ENCODE results near the gene ARAP1.
A peak's percentile ranks its signal among the peaks of the same experiment; 100 is the strongest.

ARAP1 gene

DNA sequence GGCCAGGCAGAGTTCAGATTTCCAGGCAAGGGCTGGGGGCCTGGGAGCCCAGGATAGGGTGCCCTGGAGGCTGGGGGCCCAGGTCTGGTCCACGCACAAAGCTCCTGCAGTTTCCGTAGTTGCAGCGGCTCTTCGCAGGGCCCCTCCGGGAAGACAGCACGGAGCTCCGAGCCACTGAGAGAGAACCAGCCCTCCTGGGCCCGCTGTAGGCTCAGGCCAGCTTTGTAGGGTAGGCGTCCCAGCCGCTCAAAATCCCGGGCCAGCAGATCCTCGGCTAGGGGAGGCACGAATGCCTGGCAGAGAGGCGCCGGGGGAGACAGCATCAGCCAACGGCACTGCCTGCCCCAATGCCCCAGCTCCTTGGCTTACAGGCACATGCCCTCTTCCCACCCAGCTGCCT, 54.4 kb downstream of the ARAP1 start:
- Histone ChIP-seq H3K4me1 (ENCODE audit: control insufficient read depth, insufficient read depth, low read depth, low read length) (peaks cover 15% of the 10 kb centered on the region), H3K23ac (ENCODE audit: low read length in 2 of 2) (no peak overlapping the region), H3K79me1 (replicated peaks; ENCODE audit: low read length, poor library complexity, severe bottlenecking) (peaks cover 21% of the 10 kb centered on the region), H3K14ac (ENCODE audit: low read length in 2 of 2) (no peak overlapping the region), H4K91ac (ENCODE audit: low read length) (no peak overlapping the region), H2BK15ac (ENCODE audit: low read depth, poor library complexity, severe bottlenecking) (peak overlapping the region; percentile 7), H2AK5ac (ENCODE audit: low read length, severe bottlenecking) (no peak overlapping the region), H3K18ac (ENCODE audit: low read depth in 1 of 2, low read length in 2 of 2) (no peak overlapping the region), H3K4me2 (ENCODE audit: low read length, poor library complexity, severe bottlenecking) (no peak overlapping the region), H2BK120ac (ENCODE audit: low read depth, low read length) (no peak overlapping the region), H2AFZ (ENCODE audit: low read depth, low read length) (no peak overlapping the region), H3K36me3 (ENCODE audit: control insufficient read depth in 1 of 2, insufficient read depth in 2 of 2, low read depth in 1 of 2, low read length in 2 of 2) (peaks cover 91 to 97% of the 10 kb centered on the region in 2 experiments), H2BK12ac (ENCODE audit: low read length in 2 of 2) (no peak overlapping the region), H2BK5ac (ENCODE audit: low read depth, low read length, poor library complexity, severe bottlenecking) (no peak overlapping the region), H3K9me3 (ENCODE audit: control insufficient read depth, low read length) (no peaks in the 10 kb centered on the region), H3K27ac (ENCODE audit: low read length, poor library complexity, severe bottlenecking) (no peak overlapping the region), H3K27me3 (ENCODE audit: control insufficient read depth in 1 of 2, insufficient read depth in 1 of 2, low read length in 2 of 2) (no peaks in the 10 kb centered on the region), H4K8ac (ENCODE audit: low read length) (no peak overlapping the region), H3K9ac (ENCODE audit: low read length) (no peak overlapping the region), H3K4me3 (ENCODE audit: insufficient read depth in 1 of 2, low read depth in 1 of 2, low read length in 2 of 2) (no peak overlapping the region), H3K4ac (ENCODE audit: low read depth in 1 of 2, low read length in 2 of 2) (no peak overlapping the region)
- no peak for DNase-seq
- 92% methylated on average over 16 of the region's 16 CpGs for WGBS

DNA sequence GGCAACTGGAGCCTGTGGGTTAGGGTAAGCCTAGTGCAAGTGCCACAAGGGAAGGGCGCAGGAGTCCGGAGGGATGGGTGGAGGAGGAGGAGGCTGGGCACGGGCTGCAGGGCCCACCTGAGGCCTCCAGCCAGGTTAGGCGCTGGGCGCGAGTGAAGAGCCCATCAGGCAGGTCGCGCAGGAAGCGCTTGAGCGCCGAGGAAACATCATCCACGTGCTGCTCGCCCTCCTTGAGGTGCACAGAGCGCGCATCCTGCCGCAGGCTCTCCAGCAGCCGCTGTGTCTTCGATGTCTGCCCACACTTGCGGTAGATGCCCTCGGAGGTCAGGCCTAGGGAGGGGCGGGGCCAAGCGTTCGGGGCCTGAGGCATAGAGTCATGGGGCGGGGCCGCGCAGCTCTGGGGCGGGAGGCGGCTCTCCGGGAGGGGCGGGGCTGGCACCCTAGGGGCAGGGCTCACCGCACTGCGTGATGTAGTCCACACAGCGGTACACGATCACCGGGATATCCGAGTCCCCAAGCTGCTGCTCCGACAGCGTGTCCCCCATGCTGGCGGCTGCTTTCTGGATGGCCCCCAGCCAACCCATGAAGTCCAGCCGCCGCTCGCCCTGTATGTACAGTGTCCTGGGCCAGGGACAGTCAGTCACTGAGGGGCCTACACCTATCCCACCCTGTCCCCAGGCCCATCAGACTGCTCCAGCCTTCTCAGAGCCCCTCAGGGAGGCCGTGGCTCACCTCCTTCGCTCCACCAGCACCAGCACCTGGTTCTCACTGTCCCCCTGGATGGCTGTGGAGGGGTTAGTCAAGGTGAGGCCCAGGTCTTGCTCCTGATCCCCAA, 55.1 kb downstream of the ARAP1 start:
- H4K8ac ChIP-seq (ENCODE audit: low read length) = no peak overlapping the region
- H3K9me3 ChIP-seq (ENCODE audit: control insufficient read depth, low read length) = no peaks in the 10 kb centered on the region
- peaks cover 95 to 97% of the 10 kb centered on the region in 2 experiments for H3K36me3 ChIP-seq (ENCODE audit: control insufficient read depth in 1 of 2, insufficient read depth in 2 of 2, low read depth in 1 of 2, low read length in 2 of 2)
- peak overlapping the region; percentile 29 for H3K9ac ChIP-seq (ENCODE audit: low read length)
- no peak overlapping the region for H2BK120ac ChIP-seq (ENCODE audit: low read depth, low read length)
- no peaks in the 10 kb centered on the region for H3K27me3 ChIP-seq (ENCODE audit: control insufficient read depth in 1 of 2, insufficient read depth in 1 of 2, low read length in 2 of 2)
- H3K4me3 ChIP-seq (ENCODE audit: insufficient read depth in 1 of 2, low read depth in 1 of 2, low read length in 2 of 2) = no peak overlapping the region
- H3K14ac ChIP-seq (ENCODE audit: low read length in 2 of 2) = no peak overlapping the region
- no peak overlapping the region for H2BK12ac ChIP-seq (ENCODE audit: low read length in 2 of 2)
- no peak overlapping the region for H2AK5ac ChIP-seq (ENCODE audit: low read length, severe bottlenecking)
- H3K79me1 ChIP-seq (replicated peaks; ENCODE audit: low read length, poor library complexity, severe bottlenecking) = peaks cover 18% of the 10 kb centered on the region
- no peak for DNase-seq
- H3K23ac ChIP-seq (ENCODE audit: low read length in 2 of 2) = no peak overlapping the region
- no peak overlapping the region for H3K4me2 ChIP-seq (ENCODE audit: low read length, poor library complexity, severe bottlenecking)
- no peak overlapping the region for H3K27ac ChIP-seq (ENCODE audit: low read length, poor library complexity, severe bottlenecking)
- H3K4ac ChIP-seq (ENCODE audit: low read depth in 1 of 2, low read length in 2 of 2) = no peak overlapping the region
- H4K91ac ChIP-seq (ENCODE audit: low read length) = no peak overlapping the region
- H3K4me1 ChIP-seq (ENCODE audit: control insufficient read depth, insufficient read depth, low read depth, low read length) = peaks cover 9% of the 10 kb centered on the region
- H2AFZ ChIP-seq (ENCODE audit: low read depth, low read length) = no peak overlapping the region
- WGBS = 82% methylated on average over 42 of the region's 44 CpGs
- no peak overlapping the region for H3K18ac ChIP-seq (ENCODE audit: low read depth in 1 of 2, low read length in 2 of 2)
- no peak overlapping the region for H2BK15ac ChIP-seq (ENCODE audit: low read depth, poor library complexity, severe bottlenecking)
- H2BK5ac ChIP-seq (ENCODE audit: low read depth, low read length, poor library complexity, severe bottlenecking) = no peak overlapping the region

DNA sequence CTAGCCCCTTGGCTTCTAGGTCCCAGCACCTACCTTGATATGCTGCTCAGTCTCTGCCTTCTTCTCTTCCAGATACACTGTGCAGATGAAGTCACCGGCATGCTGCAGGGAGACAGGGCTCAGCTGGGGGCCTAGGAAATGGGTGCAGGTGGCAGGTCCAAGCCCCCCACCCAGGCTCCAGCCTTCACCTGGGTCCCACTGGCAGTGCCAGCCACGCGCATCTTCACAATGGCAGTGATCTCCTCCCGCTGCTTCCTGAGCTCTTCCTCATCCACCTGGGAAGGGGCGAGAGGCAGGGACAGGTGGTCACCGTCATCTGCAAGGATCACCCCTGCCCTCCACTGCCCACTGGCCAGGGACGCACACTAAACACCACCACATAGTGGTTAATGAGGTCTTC, 56.9 kb downstream of the ARAP1 start:
- no peak for DNase-seq
- Histone ChIP-seq H2BK12ac (ENCODE audit: low read length in 2 of 2) (no peak overlapping the region), H3K79me1 (replicated peaks; ENCODE audit: low read length, poor library complexity, severe bottlenecking) (peaks cover 14% of the 10 kb centered on the region), H3K14ac (ENCODE audit: low read length in 2 of 2) (no peak overlapping the region), H3K4me2 (ENCODE audit: low read length, poor library complexity, severe bottlenecking) (no peak overlapping the region), H3K4me1 (ENCODE audit: control insufficient read depth, insufficient read depth, low read depth, low read length) (peaks cover 8% of the 10 kb centered on the region), H2AFZ (ENCODE audit: low read depth, low read length) (no peak overlapping the region), H3K9me3 (ENCODE audit: control insufficient read depth, low read length) (no peaks in the 10 kb centered on the region), H3K9ac (ENCODE audit: low read length) (no peak overlapping the region), H2BK15ac (ENCODE audit: low read depth, poor library complexity, severe bottlenecking) (no peak overlapping the region), H3K27me3 (ENCODE audit: control insufficient read depth in 1 of 2, insufficient read depth in 1 of 2, low read length in 2 of 2) (no peaks in the 10 kb centered on the region), H2BK5ac (ENCODE audit: low read depth, low read length, poor library complexity, severe bottlenecking) (no peak overlapping the region), H3K4me3 (ENCODE audit: insufficient read depth in 1 of 2, low read depth in 1 of 2, low read length in 2 of 2) (no peak overlapping the region), H3K36me3 (ENCODE audit: control insufficient read depth in 1 of 2, insufficient read depth in 2 of 2, low read depth in 1 of 2, low read length in 2 of 2) (peaks cover 97 to 98% of the 10 kb centered on the region in 2 experiments), H2AK5ac (ENCODE audit: low read length, severe bottlenecking) (no peak overlapping the region), H3K27ac (ENCODE audit: low read length, poor library complexity, severe bottlenecking) (no peak overlapping the region), H3K18ac (ENCODE audit: low read depth in 1 of 2, low read length in 2 of 2) (no peak overlapping the region), H2BK120ac (ENCODE audit: low read depth, low read length) (no peak overlapping the region), H4K8ac (ENCODE audit: low read length) (no peak overlapping the region), H3K4ac (ENCODE audit: low read depth in 1 of 2, low read length in 2 of 2) (no peak overlapping the region), H3K23ac (ENCODE audit: low read length in 2 of 2) (no peak overlapping the region), H4K91ac (ENCODE audit: low read length) (no peak overlapping the region)
- WGBS = 98% methylated on average over 7 of the region's 7 CpGs

DNA sequence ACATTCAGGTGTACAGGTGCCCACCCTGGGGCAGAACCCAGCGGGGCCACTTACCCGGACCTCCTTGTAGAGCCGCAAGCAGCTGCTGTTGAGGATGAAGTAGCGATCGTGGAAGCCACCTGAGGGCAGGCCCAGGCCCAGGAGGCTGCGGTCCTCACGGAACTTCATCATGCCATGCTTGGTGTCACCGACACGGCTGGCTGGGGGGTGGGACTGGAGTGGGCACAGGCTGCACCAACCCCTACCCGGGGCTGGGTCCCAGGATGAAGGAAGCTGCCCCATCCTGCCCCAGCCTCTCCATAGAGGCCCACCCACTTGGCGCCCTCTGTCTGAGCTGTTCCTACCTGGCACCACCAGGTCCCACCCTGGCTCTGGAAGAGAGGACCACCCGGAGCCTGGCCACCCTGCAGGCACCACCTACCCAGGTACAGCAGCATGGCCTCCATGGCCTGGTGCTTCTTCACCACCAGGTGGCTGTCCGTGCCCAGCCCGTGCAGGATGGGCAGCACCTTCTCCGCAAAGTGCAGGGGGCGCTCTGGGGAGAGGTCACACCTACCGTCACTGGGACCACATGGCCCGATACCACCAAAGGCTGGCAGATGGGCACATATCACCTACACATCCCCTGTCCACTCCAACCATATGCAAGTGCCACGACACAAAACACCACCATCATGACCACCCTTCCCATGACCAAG, 58.8 kb downstream of the ARAP1 start:
- Histone ChIP-seq H3K4me3 (ENCODE audit: insufficient read depth in 1 of 2, low read depth in 1 of 2, low read length in 2 of 2) (no peak overlapping the region), H3K27ac (ENCODE audit: low read length, poor library complexity, severe bottlenecking) (no peak overlapping the region), H2AK5ac (ENCODE audit: low read length, severe bottlenecking) (no peak overlapping the region), H3K4ac (ENCODE audit: low read depth in 1 of 2, low read length in 2 of 2) (no peak overlapping the region), H3K36me3 (ENCODE audit: control insufficient read depth in 1 of 2, insufficient read depth in 2 of 2, low read depth in 1 of 2, low read length in 2 of 2) (peaks cover 96 to 98% of the 10 kb centered on the region in 2 experiments), H2BK120ac (ENCODE audit: low read depth, low read length) (no peak overlapping the region), H3K9me3 (ENCODE audit: control insufficient read depth, low read length) (no peaks in the 10 kb centered on the region), H2BK15ac (ENCODE audit: low read depth, poor library complexity, severe bottlenecking) (no peak overlapping the region), H3K23ac (ENCODE audit: low read length in 2 of 2) (no peak overlapping the region), H3K79me1 (replicated peaks; ENCODE audit: low read length, poor library complexity, severe bottlenecking) (peaks cover 8% of the 10 kb centered on the region), H3K4me2 (ENCODE audit: low read length, poor library complexity, severe bottlenecking) (no peak overlapping the region), H3K4me1 (ENCODE audit: control insufficient read depth, insufficient read depth, low read depth, low read length) (peaks cover 4% of the 10 kb centered on the region), H2AFZ (ENCODE audit: low read depth, low read length) (no peak overlapping the region), H4K8ac (ENCODE audit: low read length) (no peak overlapping the region), H4K91ac (ENCODE audit: low read length) (no peak overlapping the region), H3K18ac (ENCODE audit: low read depth in 1 of 2, low read length in 2 of 2) (no peak overlapping the region), H3K9ac (ENCODE audit: low read length) (no peak overlapping the region), H2BK5ac (ENCODE audit: low read depth, low read length, poor library complexity, severe bottlenecking) (no peak overlapping the region), H3K27me3 (ENCODE audit: control insufficient read depth in 1 of 2, insufficient read depth in 1 of 2, low read length in 2 of 2) (no peaks in the 10 kb centered on the region), H3K14ac (ENCODE audit: low read length in 2 of 2) (no peak overlapping the region), H2BK12ac (ENCODE audit: low read length in 2 of 2) (no peak overlapping the region)
- no peak for DNase-seq
- 96% methylated on average over 17 of the region's 19 CpGs for WGBS

Data from mesenchymal stem cell (in vitro differentiated cells and primary cell).